HEK293T (cell line): ENCODE measurements around the gene EML6.

ENCODE experiments used
- BHLHE40 ChIP-seq: fragments of 450-650 bp; IDR thresholded peaks from 2 replicates; pipeline ENCODE4 v1.6.1; 2016; ENCODE audit warnings: mild to moderate bottlenecking, moderate library complexity, borderline replicate concordance
- FOXA1 ChIP-seq: fragments of 450-650 bp; IDR thresholded peaks from 2 replicates; pipeline ENCODE4 v1.6.1; 2016; ENCODE audit warnings: mild to moderate bottlenecking
- NFRKB ChIP-seq: fragments of 450-650 bp; IDR thresholded peaks from 2 replicates; pipeline ENCODE4 v1.6.1; 2016; ENCODE audit warnings: mild to moderate bottlenecking, moderate library complexity

- TF ChIP-seq NFRKB (no peak), BHLHE40 (no peak), FOXA1 (no peak)
Measured at GRCh38 chr2:54716375-54716774, 7.1 kb upstream of the EML6 start.
